ENCODE measurements around the gene SLC44A3. TPM values are rescaled to one million over a fixed set of nuclear protein-coding genes. Genes with fewer than 3 reads are reported as not detected.

SLC44A3 gene
- total RNA-seq, 1 donor, result 1.7 TPM

DNA sequence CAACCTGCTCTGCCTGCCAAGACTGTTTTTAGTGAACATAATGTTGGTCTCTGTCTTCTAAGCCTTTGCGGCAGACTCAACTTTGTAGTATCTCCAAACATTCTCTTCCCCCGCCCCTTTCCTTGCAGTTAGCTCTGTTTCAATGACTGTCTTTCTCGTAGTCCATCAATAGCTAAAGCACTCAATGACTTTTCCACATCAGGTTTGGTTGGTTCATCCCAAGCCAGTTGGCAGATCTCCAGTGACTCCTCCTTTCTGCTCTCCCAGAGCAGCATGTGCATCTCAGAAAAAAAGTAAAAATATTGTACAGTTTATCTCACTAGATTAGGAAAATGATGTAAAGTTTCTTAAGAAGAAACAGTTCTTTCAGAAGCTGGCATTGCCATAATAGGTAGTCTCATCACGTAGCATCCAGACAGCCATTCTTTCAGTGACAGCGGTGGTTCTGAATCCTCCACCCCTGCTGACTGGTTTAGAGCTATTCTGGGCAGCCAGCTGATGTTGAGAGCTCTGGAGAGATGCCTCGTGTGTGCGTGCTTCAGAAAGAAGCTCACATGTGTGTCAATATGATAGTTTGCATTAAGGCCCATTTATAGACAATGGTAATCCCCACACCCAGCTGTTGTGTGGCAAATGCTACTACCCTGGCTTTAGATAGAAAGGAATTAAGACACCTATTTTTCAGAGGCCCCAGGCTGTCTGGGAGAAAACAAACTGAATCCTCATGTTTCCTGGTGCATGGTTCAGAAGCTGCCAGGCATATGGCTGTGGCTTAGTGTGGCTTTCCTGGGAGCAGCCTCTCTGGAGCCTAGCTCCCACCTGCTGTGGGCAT lies 53.6 kb downstream of the SLC44A3 start:
- peak; percentile 46 for DNase-seq (ENCODE audit: low read depth)
- TF ChIP-seq, protein P1, sequence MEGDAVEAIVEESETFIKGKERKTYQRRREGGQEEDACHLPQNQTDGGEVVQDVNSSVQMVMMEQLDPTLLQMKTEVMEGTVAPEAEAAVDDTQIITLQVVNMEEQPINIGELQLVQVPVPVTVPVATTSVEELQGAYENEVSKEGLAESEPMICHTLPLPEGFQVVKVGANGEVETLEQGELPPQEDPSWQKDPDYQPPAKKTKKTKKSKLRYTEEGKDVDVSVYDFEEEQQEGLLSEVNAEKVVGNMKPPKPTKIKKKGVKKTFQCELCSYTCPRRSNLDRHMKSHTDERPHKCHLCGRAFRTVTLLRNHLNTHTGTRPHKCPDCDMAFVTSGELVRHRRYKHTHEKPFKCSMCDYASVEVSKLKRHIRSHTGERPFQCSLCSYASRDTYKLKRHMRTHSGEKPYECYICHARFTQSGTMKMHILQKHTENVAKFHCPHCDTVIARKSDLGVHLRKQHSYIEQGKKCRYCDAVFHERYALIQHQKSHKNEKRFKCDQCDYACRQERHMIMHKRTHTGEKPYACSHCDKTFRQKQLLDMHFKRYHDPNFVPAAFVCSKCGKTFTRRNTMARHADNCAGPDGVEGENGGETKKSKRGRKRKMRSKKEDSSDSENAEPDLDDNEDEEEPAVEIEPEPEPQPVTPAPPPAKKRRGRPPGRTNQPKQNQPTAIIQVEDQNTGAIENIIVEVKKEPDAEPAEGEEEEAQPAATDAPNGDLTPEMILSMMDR (IDR thresholded peaks at IDR 0.05; ENCODE audit: insufficient read depth, low read depth, low read length), result no peak
- no peak overlapping the region for H3K4me3 ChIP-seq (ENCODE audit: low read depth, low read length)

GRCh38 chr1:94874423-94874822 lies 54.3 kb downstream of the SLC44A3 start:
- DNase-seq (ENCODE audit: low read depth), result no peak
- TF ChIP-seq, protein P1 (IDR thresholded peaks at IDR 0.05; ENCODE audit: insufficient read depth, low read depth, low read length), result no peak
- no peak overlapping the region for H3K4me3 ChIP-seq (ENCODE audit: low read depth, low read length)

GRCh38 chr1:94875794-94876193 lies 55.6 kb downstream of the SLC44A3 start:
- no peak overlapping the region for H3K4me3 ChIP-seq (ENCODE audit: low read depth, low read length)
- DNase-seq (ENCODE audit: low read depth), result no peak
- TF ChIP-seq, protein P1 (IDR thresholded peaks at IDR 0.05; ENCODE audit: insufficient read depth, low read depth, low read length), result no peak

DNA sequence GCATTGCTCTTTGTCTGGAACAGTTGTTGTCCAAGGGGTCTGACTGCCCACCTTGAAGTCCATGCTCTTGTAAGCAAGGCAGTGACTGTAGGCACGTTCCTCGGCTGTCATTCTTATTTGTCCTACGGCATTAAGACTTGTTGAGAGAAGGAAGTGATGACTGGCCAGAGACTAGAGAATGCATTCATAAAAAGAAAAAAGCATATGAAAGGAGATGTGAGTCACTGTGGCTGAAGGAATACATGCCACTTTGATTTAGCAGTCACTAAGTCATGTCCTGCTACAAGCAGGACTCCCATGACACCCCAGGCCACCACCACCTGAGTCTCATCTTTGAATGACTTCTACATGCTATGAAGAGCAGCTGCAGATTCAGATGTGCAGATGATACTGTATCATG lies 56.2 kb downstream of the SLC44A3 start:
- TF ChIP-seq, protein P1 (IDR thresholded peaks at IDR 0.05; ENCODE audit: insufficient read depth, low read depth, low read length), result no peak
- no peak overlapping the region for H3K4me3 ChIP-seq (ENCODE audit: low read depth, low read length)
- no peak for DNase-seq (ENCODE audit: low read depth)

DNA sequence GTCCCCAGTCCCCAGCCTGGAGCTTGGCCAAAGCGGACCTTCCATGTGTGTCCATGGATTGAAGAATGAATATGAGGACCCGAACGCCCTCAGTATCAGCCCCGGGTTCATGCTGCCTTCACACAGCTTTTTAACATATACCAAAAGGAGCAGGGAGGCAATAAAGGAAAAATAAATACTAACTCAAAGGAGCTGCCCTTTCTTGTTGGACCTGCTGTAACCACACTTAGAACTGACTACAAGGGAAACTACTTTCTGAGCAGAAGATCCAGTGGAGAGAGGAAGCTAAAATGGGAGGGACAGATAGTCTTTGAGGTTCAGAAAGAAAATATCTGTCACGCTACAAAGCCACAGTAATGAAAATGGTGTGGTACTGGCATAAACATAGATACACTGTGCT lies 58.2 kb downstream of the SLC44A3 start:
- no peak for DNase-seq (ENCODE audit: low read depth)
- TF ChIP-seq, protein P1 (IDR thresholded peaks at IDR 0.05; ENCODE audit: insufficient read depth, low read depth, low read length), result no peak
- no peak overlapping the region for H3K4me3 ChIP-seq (ENCODE audit: low read depth, low read length)

DNA sequence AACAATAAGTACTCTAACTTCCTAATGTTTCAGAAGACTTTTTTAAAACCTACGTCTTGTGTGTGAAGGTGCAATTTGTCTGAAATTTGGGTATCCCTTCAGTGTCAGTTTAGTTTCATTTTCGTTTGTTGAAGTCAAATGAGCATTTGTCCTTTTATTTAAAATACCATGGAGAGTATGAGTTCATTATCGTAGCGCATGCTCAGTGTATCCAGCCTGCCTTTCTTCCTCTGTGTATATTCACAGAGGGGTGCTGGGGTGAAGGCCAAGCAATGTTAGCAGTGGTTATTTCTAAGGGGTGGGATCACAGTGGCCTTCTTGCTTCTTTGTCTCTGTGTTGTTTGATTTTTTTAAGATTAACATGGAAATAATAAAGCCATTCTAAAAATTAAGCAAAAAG lies 63.5 kb downstream of the SLC44A3 start:
- H3K4me3 ChIP-seq (ENCODE audit: low read depth, low read length), result no peak overlapping the region
- DNase-seq (ENCODE audit: low read depth), result peak; percentile 69
- TF ChIP-seq, protein P1 (IDR thresholded peaks at IDR 0.05; ENCODE audit: insufficient read depth, low read depth, low read length), result no peak

Data from fibroblast of villous mesenchyme (primary cell).